Measurements from ENCODE around the gene LRRC74B.

The LRRC74B gene

DNA sequence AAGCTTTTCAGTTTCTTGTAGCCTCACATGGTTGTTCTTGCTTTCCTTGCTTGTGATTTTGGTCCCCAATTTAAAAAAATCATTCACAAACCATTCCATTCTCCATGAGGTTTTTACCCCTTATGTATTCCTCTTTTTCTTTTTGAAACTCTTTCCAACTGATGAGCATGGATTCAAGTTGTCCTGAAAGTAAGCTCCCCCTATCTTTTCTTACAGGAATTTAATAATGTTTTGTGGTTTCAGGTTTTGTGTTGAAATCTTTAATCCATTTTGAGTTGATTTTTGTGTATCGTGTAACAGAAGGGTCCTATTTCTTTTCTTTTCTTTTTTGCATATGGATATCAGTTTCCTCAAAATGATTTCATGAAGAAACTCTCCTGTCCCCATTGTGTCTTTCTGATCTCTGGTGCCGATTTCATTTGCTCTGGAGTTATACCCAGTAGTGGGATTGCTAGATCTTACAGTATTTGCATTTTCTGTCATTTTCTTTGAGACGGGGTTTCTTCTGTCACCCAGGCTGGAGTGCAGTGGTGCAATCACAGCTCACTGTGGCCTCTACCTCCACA, 58.5 kb downstream of the LRRC74B start:
- DNase-seq, result no peak

GRCh38 chr22:21105294-21105693, 59.5 kb downstream of the LRRC74B start:
- no peak for DNase-seq

DNA sequence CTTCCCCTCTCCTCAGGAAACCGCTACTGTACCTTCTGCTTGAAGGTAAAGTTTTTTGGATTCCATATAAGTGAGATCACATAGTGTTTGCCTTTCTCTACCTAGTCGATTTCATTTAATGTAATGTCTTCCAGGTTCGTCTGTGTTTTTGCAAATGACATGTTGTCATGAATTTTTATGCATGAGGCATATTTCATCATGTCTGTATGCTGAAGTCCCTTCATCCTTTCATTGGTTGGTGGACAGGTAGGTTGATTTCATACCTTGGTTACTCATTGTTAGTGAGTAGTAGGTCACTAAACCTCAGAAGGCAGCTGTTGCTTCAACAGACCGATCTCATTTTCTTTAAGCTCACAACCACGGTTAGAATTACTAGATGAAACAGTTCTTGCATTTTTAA, 60.3 kb downstream of the LRRC74B start:
- no peak for DNase-seq

GRCh38 chr22:21108379-21109115, 62.8 kb downstream of the LRRC74B start:
- DNase-seq, result no peak

All from suppressor macrophage (primary cell).